HG03066 (cell line): ENCODE results near the gene KIFAP3.
"Not testable (repeated sequence)": the region's sequence is repeated elsewhere in the genome, so short reads cannot be mapped to it uniquely, and the experiment has no call there.

Source experiments
- ATAC-seq: cut with Tn5 transposase; IDR thresholded peaks from one replicate; pipeline ENCODE4 v1.9.1; 2021; ENCODE audit warnings: low read depth; ENCODE audit not compliant: unreplicated experiment

Gene KIFAP3

DNA sequence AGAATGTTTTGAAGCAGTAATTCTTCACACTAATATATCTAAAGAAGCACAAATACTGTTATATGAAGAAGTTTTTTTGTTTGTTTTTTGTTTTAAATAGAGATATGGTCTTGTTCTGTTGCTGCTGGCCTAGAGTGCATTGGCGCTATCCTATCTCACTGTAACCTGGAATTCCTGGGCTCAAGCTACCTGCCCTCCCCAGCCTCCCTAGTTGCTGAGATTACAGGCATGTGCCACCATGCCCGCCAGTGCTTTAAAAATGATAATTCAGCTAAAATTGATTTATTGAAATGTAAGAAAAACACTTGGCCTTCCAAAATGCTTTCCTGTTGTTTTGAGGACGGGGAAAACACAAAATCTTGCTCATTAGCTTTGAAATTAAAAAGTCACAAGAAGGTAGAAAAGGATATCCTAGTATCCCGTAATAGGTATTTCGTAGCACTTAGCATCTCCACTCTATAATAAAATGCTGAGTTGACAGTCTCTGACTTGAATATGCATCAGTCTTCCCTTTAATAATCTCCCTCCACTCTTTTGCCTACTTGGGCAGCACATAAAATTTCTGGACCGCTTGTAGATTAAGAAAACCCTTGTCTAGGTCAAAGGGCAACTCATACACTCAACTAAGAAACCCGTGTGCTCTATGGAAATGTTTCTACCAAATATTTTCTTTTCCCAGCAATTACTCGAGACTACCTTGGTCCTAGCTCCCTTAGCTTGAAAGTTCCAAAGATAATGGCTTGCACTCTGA is 182.1 kb downstream of the KIFAP3 start:
- ATAC-seq, result no peak

DNA sequence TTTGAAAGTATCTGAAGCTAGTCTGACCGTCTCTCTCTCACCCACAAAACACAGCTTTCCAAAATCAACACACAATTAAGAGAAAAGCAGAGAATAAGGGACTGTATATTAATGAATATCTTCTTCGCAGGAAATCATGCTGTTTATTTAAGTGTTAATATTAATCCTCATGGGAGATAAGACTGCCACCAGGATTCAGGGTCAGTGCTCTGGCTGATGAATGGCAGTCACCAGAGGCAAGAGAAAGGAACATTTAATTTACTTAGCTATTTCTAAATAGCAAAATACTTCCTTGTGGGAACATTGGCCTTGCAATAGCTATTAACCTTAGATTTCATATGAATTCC is 183.0 kb downstream of the KIFAP3 start:
- no peak for ATAC-seq

DNA sequence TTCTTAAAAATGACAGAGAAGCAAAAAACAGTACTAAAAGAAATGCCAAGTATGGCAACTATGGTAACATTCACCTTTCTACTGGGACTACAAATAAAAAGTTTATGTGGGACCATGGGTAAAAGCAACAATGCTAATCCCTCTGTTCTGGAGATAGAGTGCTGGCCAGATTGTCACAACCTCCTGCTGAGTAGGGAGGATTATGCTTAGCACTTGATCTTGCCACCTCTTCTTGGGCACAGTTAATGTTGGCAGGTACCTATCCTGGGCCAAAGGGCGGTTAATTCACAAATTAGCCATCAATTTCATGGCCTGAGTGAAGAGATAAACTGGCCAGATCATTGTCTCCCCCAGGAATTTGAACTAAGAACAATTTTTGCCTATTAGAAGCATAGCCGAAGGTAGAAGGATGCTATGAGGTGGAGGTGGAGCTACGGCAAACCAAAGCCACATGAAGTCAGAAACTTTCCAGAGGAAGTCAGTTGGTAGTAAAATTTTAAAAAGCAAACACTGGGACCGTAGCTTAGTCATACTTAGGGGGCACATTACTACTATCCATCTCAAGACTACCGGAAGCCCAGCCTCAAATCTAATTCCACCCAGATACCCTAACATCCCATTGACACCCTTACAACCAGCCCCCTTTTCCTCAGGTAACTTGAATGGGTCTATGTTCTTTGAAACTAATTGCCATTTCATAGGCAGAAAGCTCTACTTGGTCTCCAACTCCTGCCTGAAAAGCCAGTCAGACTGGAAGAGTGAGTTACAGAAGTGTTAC is 183.5 kb downstream of the KIFAP3 start:
- ATAC-seq, result no peak

GRCh38 chr1:169889871-169890270 is 184.6 kb downstream of the KIFAP3 start:
- no peak for ATAC-seq

DNA sequence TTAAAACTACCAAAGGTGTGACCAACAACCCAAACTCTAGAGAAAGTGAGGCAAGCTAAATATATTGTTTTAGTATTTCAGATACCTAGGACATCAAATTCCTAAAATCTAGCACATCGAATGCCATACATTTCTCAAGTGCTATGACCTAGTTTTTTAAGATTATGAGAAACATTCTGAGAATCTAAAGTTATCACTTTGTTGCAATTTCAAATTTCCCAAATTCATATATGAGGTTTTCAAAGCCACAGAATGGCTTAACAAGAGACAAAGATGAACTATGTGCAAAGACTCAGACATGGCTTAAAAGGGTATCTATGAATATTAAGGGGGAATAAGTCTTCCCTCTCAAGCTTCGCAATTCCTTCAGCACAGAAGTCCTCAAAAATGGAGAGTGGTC is 187.6 kb downstream of the KIFAP3 start:
- no peak for ATAC-seq

- ATAC-seq, result no peak
These were observed 188.1 kb downstream of the KIFAP3 start for GRCh38 chr1:169886422-169886821.

DNA sequence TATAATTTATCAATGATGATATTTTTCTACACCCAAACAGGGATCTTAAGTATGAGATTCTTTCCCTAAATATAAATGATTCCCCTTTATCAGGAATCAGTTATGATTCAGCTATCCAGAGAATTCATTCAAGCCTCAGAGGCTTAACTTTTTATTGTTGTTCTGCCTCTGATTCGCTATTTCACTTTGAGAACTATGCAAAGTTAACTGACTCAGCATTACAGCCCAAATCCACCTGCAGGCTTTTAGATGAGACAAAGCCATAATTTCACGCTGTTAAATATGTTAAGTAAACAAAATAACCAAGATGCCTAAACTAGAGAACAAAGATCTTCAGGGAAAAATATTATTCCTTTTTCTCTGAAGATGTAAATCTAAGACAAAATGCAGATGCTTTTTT is 189.3 kb downstream of the KIFAP3 start:
- no peak for ATAC-seq

DNA sequence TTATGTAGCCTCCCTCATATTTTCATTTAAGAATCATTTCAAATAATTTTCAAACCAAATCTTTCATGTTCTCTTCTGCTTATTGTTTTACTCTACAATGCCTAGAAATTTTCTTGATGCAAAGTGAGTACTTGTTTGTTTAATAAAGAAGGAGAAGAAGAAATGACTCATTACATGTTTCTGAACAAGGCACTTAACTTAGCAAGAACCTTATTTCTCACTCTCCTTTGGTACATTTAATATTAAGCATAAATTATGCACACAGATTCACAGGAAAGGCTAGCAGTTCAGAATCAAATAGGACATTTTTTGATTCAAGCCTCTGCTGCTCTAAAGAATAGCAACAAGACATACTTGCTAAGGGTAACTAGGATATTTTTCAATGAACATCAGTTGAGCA is 189.9 kb downstream of the KIFAP3 start:
- no peak for ATAC-seq

GRCh38 chr1:169882039-169882511 is 192.4 kb downstream of the KIFAP3 start:
- ATAC-seq, result no peak

DNA sequence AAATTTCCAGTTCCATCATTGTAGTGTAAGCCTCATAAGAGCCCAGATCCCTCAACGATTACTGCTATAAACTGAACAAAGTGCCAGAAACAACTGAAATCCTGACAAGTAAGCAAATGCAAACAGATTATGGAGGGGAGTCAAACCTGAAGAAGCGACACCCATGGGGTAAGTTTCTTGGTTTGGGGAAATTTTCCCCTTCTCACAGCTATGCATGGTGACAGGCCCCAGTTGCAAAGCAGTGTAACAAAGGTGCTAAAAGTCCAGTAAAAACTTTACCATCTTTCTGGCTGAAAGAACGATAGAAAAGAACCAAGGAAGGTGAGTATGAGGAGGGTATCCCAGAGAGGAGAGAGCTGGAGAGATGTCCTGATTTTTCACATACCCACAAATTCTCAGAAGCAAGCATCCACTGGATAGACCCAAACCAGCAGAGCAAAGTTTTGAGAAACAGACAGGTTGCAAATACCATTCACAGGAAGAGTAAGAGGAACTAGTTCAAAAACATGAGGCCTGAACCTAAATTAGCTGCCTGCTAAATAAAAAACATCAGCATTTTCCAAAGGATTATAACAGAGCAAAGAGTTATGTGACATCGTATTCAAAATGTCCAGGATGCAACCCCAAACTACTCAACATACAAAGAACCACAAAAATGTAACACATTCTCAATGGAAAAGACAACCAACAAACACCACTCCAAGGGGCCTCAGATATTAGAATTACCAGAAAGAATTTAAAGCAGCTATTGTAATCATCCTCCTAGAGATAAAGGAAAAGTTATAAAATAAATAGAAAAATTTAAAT is 195.3 kb downstream of the KIFAP3 start:
- no peak for ATAC-seq

GRCh38 chr1:169878498-169878897 is 196.0 kb downstream of the KIFAP3 start:
- ATAC-seq, result no peak

DNA sequence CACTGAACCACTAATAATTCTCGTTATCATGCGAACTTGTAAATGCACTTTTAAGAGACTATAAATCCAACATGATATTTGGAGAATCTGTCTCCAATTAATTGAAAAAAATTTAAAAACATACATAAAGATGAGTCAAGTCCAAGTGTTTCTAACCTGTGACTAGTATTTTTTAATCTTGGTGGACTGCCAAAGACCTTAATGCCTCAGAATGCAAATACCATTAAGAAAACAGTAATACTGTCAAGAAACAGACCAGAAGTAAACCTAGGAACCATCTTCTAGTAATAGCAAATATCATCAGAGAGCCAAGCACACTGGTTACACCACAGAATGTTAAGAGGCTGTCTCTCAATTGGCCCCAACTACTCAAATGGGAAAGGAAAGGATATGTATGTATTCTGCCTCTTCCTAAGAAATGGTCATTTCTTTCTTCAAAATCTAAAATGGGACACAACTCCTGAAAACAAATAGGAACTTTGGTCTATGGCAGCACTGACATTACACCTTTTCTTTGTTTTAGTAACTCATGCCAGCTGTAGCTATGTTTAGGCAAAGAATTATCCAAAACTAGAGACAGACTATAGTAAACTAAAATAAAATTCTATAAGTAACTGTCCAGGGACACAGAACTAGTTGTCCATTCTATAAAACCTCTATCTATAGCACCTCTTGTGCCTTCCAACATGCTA is 196.5 kb downstream of the KIFAP3 start:
- ATAC-seq, result no peak

DNA sequence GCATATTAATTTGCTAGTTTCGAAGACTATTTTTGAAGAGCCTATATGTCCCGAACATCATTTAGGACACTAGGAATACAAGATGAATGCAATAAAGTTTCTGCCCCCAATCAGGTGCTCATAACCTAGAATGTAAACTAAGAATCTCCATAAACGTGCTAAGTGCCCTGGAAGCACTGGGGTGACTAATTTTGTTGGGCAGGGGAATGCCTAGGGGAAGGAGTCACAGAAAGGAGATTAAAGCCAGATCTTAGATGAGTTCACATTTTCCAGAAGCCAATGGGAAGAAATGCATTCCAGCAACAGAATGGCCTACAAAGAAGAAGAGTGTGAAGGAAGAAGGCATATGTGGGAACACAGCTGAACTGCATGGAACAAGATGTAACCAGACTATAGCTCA is 200.3 kb downstream of the KIFAP3 start:
- ATAC-seq, result no peak

GRCh38 chr1:169873582-169874199 is 200.8 kb downstream of the KIFAP3 start:
- no peak for ATAC-seq

GRCh38 chr1:169872906-169873305 is 201.6 kb downstream of the KIFAP3 start:
- no peak for ATAC-seq

DNA sequence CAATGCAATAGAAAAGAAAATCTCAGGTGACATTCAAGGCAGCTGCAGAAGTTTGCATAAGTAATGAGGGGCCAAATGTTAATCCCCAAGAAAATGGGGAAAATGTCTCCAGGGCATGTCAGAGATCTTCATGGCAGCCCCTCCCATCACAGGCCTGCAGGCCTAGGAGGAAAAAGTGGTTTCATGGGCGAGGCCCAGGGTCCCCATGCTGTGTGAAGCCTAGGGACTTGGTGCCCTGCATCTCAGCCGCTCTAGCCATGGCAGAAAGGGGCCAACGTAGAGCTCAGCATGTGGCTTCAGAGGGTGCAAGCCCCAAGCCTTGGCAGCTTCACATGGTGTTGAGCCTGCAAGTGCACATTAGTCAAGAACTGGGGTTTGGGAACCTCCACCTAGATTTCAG is 202.5 kb downstream of the KIFAP3 start:
- not testable (repeated sequence) for ATAC-seq
